GM12801 (cell line): ENCODE measurements around the gene CHGA.

Experiments used
- CTCF ChIP-seq: IDR thresholded peaks from one replicate; pipeline ENCODE4 v1.5.1; 2011; ENCODE audit warnings: control low read depth; ENCODE audit not compliant: insufficient read length; ENCODE audit errors: extremely low read depth

CHGA gene, protein sequence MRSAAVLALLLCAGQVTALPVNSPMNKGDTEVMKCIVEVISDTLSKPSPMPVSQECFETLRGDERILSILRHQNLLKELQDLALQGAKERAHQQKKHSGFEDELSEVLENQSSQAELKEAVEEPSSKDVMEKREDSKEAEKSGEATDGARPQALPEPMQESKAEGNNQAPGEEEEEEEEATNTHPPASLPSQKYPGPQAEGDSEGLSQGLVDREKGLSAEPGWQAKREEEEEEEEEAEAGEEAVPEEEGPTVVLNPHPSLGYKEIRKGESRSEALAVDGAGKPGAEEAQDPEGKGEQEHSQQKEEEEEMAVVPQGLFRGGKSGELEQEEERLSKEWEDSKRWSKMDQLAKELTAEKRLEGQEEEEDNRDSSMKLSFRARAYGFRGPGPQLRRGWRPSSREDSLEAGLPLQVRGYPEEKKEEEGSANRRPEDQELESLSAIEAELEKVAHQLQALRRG

GRCh38 chr14:92922883-92923743 lies at the start of gene CHGA:
TSS of gene CHGA (plus strand) at chr14:92923150. CDS start at chr14:92923360, 210 bp downstream.
- TF ChIP-seq CTCF, result no peak

DNA sequence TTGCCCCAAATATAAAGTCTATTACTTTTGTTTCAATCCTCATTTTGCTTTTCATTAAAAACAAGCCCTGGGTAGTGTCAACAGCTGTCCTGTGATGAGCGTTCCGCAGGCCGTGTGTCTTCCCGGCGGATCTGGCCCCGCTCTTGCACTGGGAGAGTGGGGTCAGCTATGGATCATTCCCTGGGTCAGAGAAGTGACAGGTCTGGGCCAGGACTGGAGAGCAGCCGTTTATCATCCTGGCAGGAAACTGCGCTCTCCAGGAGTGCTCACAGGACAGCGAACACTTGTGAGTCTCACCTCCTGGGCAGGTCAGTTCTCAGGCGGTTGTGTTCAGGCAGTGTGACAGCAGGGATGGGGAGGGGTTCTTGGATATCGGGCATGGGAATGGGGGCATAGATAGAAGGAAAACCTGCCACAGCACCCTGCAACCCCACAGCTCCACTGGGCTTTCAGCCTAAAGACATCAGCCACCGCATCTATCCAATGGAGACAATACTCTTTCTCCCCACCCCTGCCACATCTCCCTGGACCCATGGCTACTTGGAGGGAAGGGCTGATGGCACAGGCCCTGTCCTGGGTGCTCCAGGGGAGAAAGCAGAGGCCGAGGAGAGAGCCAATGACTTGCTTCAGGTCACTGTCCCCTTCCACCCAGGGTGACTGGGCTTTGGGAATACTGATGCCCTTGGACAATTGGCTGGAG lies 47.8 kb upstream of the CHGA start:
- TF ChIP-seq CTCF, result no peak

DNA sequence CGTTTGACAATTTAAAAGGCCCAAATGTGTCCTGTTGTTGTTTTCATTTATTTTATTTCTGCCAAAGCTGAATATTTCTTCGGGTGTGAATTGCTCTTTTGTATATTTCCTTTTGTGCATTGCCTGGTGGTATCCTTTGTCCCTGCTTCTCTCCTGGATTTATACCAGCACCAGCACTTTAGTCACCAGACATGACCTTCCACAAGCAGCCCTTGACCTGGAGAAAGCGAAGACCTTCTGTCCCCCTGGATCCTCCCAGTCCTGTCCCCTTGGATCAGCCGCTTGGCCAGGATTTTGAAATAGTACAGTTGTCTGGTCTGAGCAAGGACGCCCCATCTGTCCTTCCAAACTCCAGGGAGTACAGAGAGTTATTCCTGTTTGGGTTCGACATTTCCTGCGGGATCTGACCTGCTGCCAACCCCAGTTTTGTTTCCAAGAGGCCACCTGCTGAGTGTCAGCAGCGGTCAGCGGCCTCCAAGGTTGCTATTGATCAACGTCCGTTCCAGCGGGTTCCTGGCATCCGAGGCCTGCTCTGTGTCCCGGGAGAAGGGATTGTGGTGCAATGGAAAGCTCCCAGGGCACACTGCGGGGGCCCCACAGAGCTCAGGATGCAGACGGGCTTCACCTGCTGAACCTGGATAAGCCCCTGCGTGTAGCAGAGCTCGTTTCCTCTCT lies 45.1 kb upstream of the CHGA start:
- no peak for TF ChIP-seq CTCF

DNA sequence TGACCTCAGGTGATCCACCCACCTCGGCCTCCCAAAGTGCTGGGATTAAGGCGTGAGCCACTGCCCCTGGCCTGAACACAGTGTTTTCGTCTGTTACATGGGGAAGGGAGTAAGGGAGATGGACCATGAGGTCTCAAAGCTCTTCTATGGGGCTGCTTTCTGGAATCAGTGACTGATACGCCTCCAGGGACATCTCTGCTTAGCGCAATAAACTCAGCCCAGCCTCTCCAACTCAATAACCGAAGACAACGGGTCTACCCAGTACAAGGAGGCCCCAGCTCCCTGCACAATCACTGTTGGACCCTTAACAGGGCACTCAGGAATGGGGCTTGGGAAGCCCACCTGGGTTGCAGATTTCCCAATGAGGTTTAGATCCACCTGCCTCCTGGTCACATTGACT lies 42.6 kb upstream of the CHGA start:
- TF ChIP-seq CTCF, result no peak

DNA sequence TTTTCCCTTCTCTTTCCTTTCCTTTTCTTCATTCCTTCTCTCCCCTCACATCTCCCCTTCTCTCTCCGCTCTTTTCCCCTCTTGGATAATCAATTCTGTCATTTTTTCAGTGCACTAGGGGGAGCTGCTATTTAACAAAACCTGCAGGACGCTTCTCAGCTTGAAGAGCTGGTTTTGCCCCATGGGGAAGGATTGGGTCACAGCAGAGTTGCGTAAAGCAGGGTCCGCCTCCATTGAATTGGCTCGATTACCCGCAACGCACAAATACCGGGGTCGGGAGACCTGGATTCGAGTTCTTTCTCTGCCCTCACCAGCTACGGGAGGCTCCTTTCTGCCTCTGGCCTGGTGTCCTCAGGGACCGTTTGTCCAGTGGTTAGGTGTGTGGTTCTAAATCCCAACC lies 42.1 kb upstream of the CHGA start:
- TF ChIP-seq CTCF, result no peak

- no peak for TF ChIP-seq CTCF
These were observed 39.9 kb upstream of the CHGA start for GRCh38 chr14:92883066-92883465.

DNA sequence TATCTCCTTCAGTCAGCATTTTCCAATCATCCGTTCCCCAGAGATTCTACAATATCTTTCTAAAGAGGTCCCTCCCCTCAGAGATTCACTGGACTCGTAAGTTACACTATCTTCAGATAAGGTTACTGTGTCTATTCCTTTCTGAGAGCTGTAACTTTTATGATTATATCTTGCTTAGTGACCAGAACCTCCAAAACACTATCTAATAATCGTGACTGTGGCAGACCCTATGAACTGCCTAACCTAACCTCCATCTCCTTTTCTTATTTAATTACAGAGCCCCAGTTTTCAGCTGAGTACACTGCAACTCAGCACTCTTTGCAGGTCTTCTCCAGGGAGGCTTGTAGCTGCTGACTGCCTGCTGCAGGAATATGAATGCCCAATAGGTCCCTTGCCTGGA lies 38.5 kb upstream of the CHGA start:
- no peak for TF ChIP-seq CTCF
